ENCODE measurements around the gene PCDHB12.
"Not testable (repeated sequence)": the region's sequence is repeated elsewhere in the genome, so short reads cannot be mapped to it uniquely, and the experiment has no call there.

The PCDHB12 gene

GRCh38 chr5:141194332-141194731 is 14.2 kb upstream of the PCDHB12 start:
- Mint-ChIP-seq H3K9me3 (peaks cover 13% of the 10 kb centered on the region), H3K27me3 (peaks cover 31% of the 10 kb centered on the region)
- H3K4me3 Mint-ChIP-seq, H3K4me1 Mint-ChIP-seq, H3K27ac Mint-ChIP-seq, ATAC-seq, H3K36me3 Mint-ChIP-seq: not testable (repeated sequence)

DNA sequence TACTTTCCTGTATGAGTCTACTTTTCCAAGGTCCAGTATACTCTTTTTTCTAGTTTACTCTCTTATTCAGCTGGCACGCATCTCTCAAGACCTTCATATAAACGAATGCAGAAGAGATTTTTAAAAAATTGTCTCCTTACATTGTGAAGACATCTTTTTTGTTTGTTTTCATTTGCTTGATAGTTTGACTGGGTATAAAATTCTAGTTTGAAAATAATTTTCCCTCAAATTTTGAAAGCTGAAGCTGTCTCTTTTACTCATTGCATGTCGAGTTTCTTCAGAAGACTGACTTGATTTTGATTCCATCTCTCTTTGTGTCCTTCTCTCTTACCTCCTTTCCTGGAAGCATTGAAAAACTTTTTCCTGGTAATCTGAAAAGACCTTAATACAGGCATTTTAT is 12.2 kb upstream of the PCDHB12 start:
- Mint-ChIP-seq H3K27ac (no peak overlapping the region), H3K4me1 (peaks cover 5% of the 10 kb centered on the region), H3K27me3 (peaks cover 23% of the 10 kb centered on the region), H3K4me3 (no peak overlapping the region), H3K9me3 (peaks cover 13% of the 10 kb centered on the region), H3K36me3 (peaks cover 7% of the 10 kb centered on the region)
- ATAC-seq: no peak

GRCh38 chr5:141199359-141200235 is 8.9 kb upstream of the PCDHB12 start, which contains the start of gene PCDHB11:
TSS of gene PCDHB11 (plus strand) at chr5:141199627. CDS start at chr5:141199775, 148 bp downstream.
- Mint-ChIP-seq H3K4me1 (no peaks in the 10 kb centered on the region), H3K9me3 (peaks cover 6% of the 10 kb centered on the region), H3K4me3 (no peak within 1 kb of the TSS), H3K27ac (no peak within 1 kb of the TSS), H3K36me3 (no peaks in the 10 kb centered on the region), H3K27me3 (peaks cover 18% of the 10 kb centered on the region)
- no peak for ATAC-seq

- not testable (repeated sequence) for H3K27ac Mint-ChIP-seq, H3K4me3 Mint-ChIP-seq, ATAC-seq, H3K9me3 Mint-ChIP-seq, H3K36me3 Mint-ChIP-seq, H3K4me1 Mint-ChIP-seq
- peaks cover 32% of the 10 kb centered on the region for H3K27me3 Mint-ChIP-seq
Observed at GRCh38 chr5:141201126-141201525, 7.4 kb upstream of the PCDHB12 start.

- not testable (repeated sequence) for H3K9me3 Mint-ChIP-seq, H3K4me1 Mint-ChIP-seq, H3K27ac Mint-ChIP-seq, ATAC-seq, H3K36me3 Mint-ChIP-seq, H3K4me3 Mint-ChIP-seq
- peaks cover 37% of the 10 kb centered on the region for H3K27me3 Mint-ChIP-seq
Observed at GRCh38 chr5:141201646-141202045, 6.9 kb upstream of the PCDHB12 start.

- H3K4me3 Mint-ChIP-seq, H3K27ac Mint-ChIP-seq, H3K36me3 Mint-ChIP-seq, ATAC-seq, H3K4me1 Mint-ChIP-seq, H3K9me3 Mint-ChIP-seq: not testable (repeated sequence)
- H3K27me3 Mint-ChIP-seq: peaks cover 60% of the 10 kb centered on the region
Observed at GRCh38 chr5:141210281-141210680, 1.8 kb downstream of the PCDHB12 start.

- Mint-ChIP-seq H3K27me3 (peaks cover 54% of the 10 kb centered on the region), H3K9me3 (peaks cover 11% of the 10 kb centered on the region)
- not testable (repeated sequence) for H3K4me3 Mint-ChIP-seq, H3K4me1 Mint-ChIP-seq, ATAC-seq, H3K27ac Mint-ChIP-seq, H3K36me3 Mint-ChIP-seq
Observed at GRCh38 chr5:141210849-141211248, 2.3 kb downstream of the PCDHB12 start.

GRCh38 chr5:141213656-141214339 is 5.3 kb downstream of the PCDHB12 start, which contains the start of gene PCDHB13:
TSS of gene PCDHB13 (plus strand) at chr5:141213919. CDS start at chr5:141214124, 205 bp downstream.
- H3K9me3 Mint-ChIP-seq: peaks cover 19% of the 10 kb centered on the region
- peaks cover 46% of the 10 kb centered on the region for H3K27me3 Mint-ChIP-seq
- H3K4me3 Mint-ChIP-seq: not testable (repeated sequence)

DNA sequence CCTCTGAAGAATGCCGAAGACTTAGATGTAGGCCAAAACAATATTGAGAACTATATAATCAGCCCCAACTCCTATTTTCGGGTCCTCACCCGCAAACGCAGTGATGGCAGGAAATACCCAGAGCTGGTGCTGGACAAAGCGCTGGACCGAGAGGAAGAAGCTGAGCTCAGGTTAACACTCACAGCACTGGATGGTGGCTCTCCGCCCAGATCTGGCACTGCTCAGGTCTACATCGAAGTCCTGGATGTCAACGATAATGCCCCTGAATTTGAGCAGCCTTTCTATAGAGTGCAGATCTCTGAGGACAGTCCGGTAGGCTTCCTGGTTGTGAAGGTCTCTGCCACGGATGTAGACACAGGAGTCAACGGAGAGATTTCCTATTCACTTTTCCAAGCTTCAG is 6.1 kb downstream of the PCDHB12 start:
- H3K27me3 Mint-ChIP-seq: peaks cover 49% of the 10 kb centered on the region
- H3K4me1 Mint-ChIP-seq, H3K4me3 Mint-ChIP-seq, H3K36me3 Mint-ChIP-seq, ATAC-seq, H3K27ac Mint-ChIP-seq: not testable (repeated sequence)
- peaks cover 23% of the 10 kb centered on the region for H3K9me3 Mint-ChIP-seq

More at GRCh38 chr5:141213656-141214339, 5.3 kb downstream of the PCDHB12 start, which contains the start of gene PCDHB13:
- H3K27ac Mint-ChIP-seq, H3K36me3 Mint-ChIP-seq, H3K4me1 Mint-ChIP-seq, ATAC-seq: not testable (repeated sequence)

GRCh38 chr5:141215504-141215903 is 7.0 kb downstream of the PCDHB12 start:
- H3K27ac Mint-ChIP-seq, ATAC-seq: not testable (repeated sequence)
- peaks cover 29% of the 10 kb centered on the region for H3K9me3 Mint-ChIP-seq

GRCh38 chr5:141216035-141216434 is 7.5 kb downstream of the PCDHB12 start:
- H3K4me3 Mint-ChIP-seq, H3K27ac Mint-ChIP-seq, H3K36me3 Mint-ChIP-seq, H3K4me1 Mint-ChIP-seq, ATAC-seq: not testable (repeated sequence)
- Mint-ChIP-seq H3K27me3 (peaks cover 64% of the 10 kb centered on the region), H3K9me3 (peaks cover 27% of the 10 kb centered on the region)

More at GRCh38 chr5:141215504-141215903, 7.0 kb downstream of the PCDHB12 start:
- H3K27me3 Mint-ChIP-seq: peaks cover 59% of the 10 kb centered on the region
- not testable (repeated sequence) for H3K4me3 Mint-ChIP-seq, H3K4me1 Mint-ChIP-seq, H3K36me3 Mint-ChIP-seq

GRCh38 chr5:141223112-141223783 is 14.7 kb downstream of the PCDHB12 start, which contains the start of gene PCDHB14:
TSS of gene PCDHB14 (plus strand) at chr5:141223343. CDS start at chr5:141223506, 163 bp downstream.
- Mint-ChIP-seq H3K27me3 (peaks cover 40% of the 10 kb centered on the region), H3K36me3 (no peaks in the 10 kb centered on the region), H3K4me1 (no peaks in the 10 kb centered on the region), H3K9me3 (peaks cover 22% of the 10 kb centered on the region), H3K27ac (no peak within 1 kb of the TSS), H3K4me3 (peak within 1 kb of the TSS; percentile 21)
- no peak for ATAC-seq

DNA sequence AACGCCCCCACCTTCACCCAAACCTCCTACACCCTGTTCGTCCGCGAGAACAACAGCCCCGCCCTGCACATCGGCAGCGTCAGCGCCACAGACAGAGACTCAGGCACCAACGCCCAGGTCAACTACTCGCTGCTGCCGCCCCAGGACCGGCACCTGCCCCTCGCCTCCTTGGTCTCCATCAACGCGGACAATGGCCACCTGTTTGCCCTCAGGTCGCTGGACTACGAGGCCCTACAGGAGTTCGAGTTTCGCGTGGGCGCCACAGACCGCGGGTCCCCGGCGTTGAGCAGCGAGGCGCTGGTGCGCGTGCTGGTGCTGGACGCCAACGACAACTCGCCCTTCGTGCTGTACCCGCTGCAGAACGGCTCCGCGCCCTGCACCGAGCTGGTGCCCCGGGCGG is 16.3 kb downstream of the PCDHB12 start:
- Mint-ChIP-seq H3K9me3 (peaks cover 15% of the 10 kb centered on the region), H3K27me3 (peaks cover 27% of the 10 kb centered on the region)
- H3K4me3 Mint-ChIP-seq, H3K27ac Mint-ChIP-seq, ATAC-seq, H3K4me1 Mint-ChIP-seq, H3K36me3 Mint-ChIP-seq: not testable (repeated sequence)

DNA sequence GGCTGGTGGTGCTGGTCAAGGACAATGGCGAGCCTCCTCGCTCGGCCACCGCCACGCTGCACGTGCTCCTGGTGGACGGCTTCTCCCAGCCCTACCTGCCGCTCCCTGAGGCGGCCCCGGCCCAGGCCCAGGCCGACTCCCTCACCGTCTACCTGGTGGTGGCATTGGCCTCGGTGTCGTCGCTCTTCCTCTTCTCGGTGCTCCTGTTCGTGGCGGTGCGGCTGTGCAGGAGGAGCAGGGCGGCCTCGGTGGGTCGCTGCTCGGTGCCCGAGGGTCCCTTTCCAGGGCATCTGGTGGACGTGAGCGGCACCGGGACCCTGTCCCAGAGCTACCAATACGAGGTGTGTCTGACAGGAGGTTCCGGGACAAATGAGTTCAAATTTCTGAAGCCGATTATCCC is 16.9 kb downstream of the PCDHB12 start:
- H3K27ac Mint-ChIP-seq, H3K4me3 Mint-ChIP-seq, ATAC-seq, H3K36me3 Mint-ChIP-seq, H3K4me1 Mint-ChIP-seq: not testable (repeated sequence)
- Mint-ChIP-seq H3K27me3 (peaks cover 21% of the 10 kb centered on the region), H3K9me3 (peaks cover 10% of the 10 kb centered on the region)

GRCh38 chr5:141234109-141234667 is 25.7 kb downstream of the PCDHB12 start:
- no peaks in the 10 kb centered on the region for H3K4me1 Mint-ChIP-seq
- peaks cover 24% of the 10 kb centered on the region for H3K9me3 Mint-ChIP-seq
- H3K27ac Mint-ChIP-seq: no peak overlapping the region
- no peak for ATAC-seq
- no peak overlapping the region for H3K4me3 Mint-ChIP-seq
- no peaks in the 10 kb centered on the region for H3K36me3 Mint-ChIP-seq
- peaks cover 22% of the 10 kb centered on the region for H3K27me3 Mint-ChIP-seq

Measured in stimulated activated memory B cell treated with anti-CD40 and anti-IgM and Interleukin-4, amounts not matched to agents 10 μg/mL and 1 μg/mL and 100 μg/mL, for 72 hours (primary cell).